ENCODE results near the gene SLIT3. TPM values are rescaled to one million over a fixed set of nuclear protein-coding genes. Genes with fewer than 3 reads are reported as not detected.
A peak's percentile ranks its signal among the peaks of the same experiment; 100 is the strongest.

Gene SLIT3
- total and polyA plus RNA-seq, 4 experiments from 2014 or later = not detected

- DNase-seq = no peak
- no peaks in the 10 kb centered on the region for H3K4me1 Mint-ChIP-seq
- intact Hi-C loops (cut with micrococcal nuclease) = no loop called here
These were observed 350.5 kb downstream of the SLIT3 start for GRCh38 chr5:168950241-168950951.

GRCh38 chr5:168948746-168949145 lies 352.2 kb downstream of the SLIT3 start:
- no peaks in the 10 kb centered on the region for H3K36me3 ChIP-seq (ENCODE audit: insufficient read depth, low read length)
- ChIA-PET CTCF (ENCODE audit: partially characterized antibody) (no interaction called here), POLR2A (ENCODE audit: partially characterized antibody) (no interaction called here)
- intact Hi-C loops (cut with micrococcal nuclease) = no loop called here
- H3K4me1 ChIP-seq (ENCODE audit: insufficient read depth, low read length) = no peaks in the 10 kb centered on the region
- no peak overlapping the region for H3K4me3 ChIP-seq (ENCODE audit: low read length in 2 of 2)
- Mint-ChIP-seq H3K4me3 (no peak overlapping the region), H3K27ac (no peak overlapping the region), H3K27me3 (no peaks in the 10 kb centered on the region), H3K4me1 (no peaks in the 10 kb centered on the region), H3K9me3 (no peaks in the 10 kb centered on the region), H3K36me3 (no peaks in the 10 kb centered on the region)
- no peak overlapping the region for H3K27ac ChIP-seq (ENCODE audit: low read depth, low read length)
- no peaks in the 10 kb centered on the region for H3K27me3 ChIP-seq (ENCODE audit: insufficient read depth, low read length)
- DNase-seq = no peak
- no peaks in the 10 kb centered on the region for H3K9me3 ChIP-seq (ENCODE audit: control insufficient read depth in 1 of 2, low read length in 2 of 2)

More at GRCh38 chr5:168950241-168950951, 350.5 kb downstream of the SLIT3 start:
- no peak overlapping the region for H3K4me3 ChIP-seq (ENCODE audit: low read length in 2 of 2)
- no peaks in the 10 kb centered on the region for H3K4me1 ChIP-seq (ENCODE audit: insufficient read depth, low read length)
- H3K36me3 ChIP-seq (ENCODE audit: insufficient read depth, low read length) = no peaks in the 10 kb centered on the region
- Mint-ChIP-seq H3K27me3 (no peaks in the 10 kb centered on the region), H3K4me3 (no peak overlapping the region), H3K9me3 (no peaks in the 10 kb centered on the region), H3K27ac (no peak overlapping the region), H3K36me3 (no peaks in the 10 kb centered on the region)
- CTCF ChIA-PET (ENCODE audit: partially characterized antibody) = interaction anchor here (1.1 kb wide), 1 partner anchor 37 kb away, joined by 4 read pairs; no protein-coding TSS in a partner anchor
- H3K27ac ChIP-seq (ENCODE audit: low read depth, low read length) = no peak overlapping the region
- POLR2A ChIA-PET (ENCODE audit: partially characterized antibody) = no interaction called here
- H3K27me3 ChIP-seq (ENCODE audit: insufficient read depth, low read length) = no peaks in the 10 kb centered on the region
- H3K9me3 ChIP-seq (ENCODE audit: control insufficient read depth in 1 of 2, low read length in 2 of 2) = no peaks in the 10 kb centered on the region

- no peaks in the 10 kb centered on the region for H3K36me3 Mint-ChIP-seq
- no peaks in the 10 kb centered on the region for H3K27me3 Mint-ChIP-seq
- CTCF ChIA-PET (ENCODE audit: partially characterized antibody) = interaction anchor here (1.0 kb wide), 1 partner anchor 634 kb away, joined by 4 read pairs; no protein-coding TSS in a partner anchor
- H3K4me3 Mint-ChIP-seq = no peak overlapping the region
- Histone ChIP-seq H3K4me3 (ENCODE audit: low read length in 2 of 2) (no peak overlapping the region), H3K9me3 (ENCODE audit: control insufficient read depth in 1 of 2, low read length in 2 of 2) (no peaks in the 10 kb centered on the region), H3K27me3 (ENCODE audit: insufficient read depth, low read length) (no peaks in the 10 kb centered on the region), H3K27ac (ENCODE audit: low read depth, low read length) (no peak overlapping the region), H3K36me3 (ENCODE audit: insufficient read depth, low read length) (no peaks in the 10 kb centered on the region), H3K4me1 (ENCODE audit: insufficient read depth, low read length) (no peaks in the 10 kb centered on the region)
- DNase-seq = peak in 1 of 5 donors; percentile 5
- H3K4me1 Mint-ChIP-seq = no peaks in the 10 kb centered on the region
- intact Hi-C loops (cut with micrococcal nuclease) = loop anchor here (2.0 kb wide), 1 partner anchor 633 kb away; no protein-coding TSS in a partner anchor
- POLR2A ChIA-PET (ENCODE audit: partially characterized antibody) = no interaction called here
- no peak overlapping the region for H3K27ac Mint-ChIP-seq
- no peaks in the 10 kb centered on the region for H3K9me3 Mint-ChIP-seq
These were observed 353.6 kb downstream of the SLIT3 start for GRCh38 chr5:168947212-168947868.

- ChIA-PET CTCF (ENCODE audit: partially characterized antibody) (interaction anchor here (1.0 kb wide), 1 partner anchor 635 kb away, joined by 4 read pairs; no protein-coding TSS in a partner anchor), POLR2A (ENCODE audit: partially characterized antibody) (no interaction called here)
- intact Hi-C loops (cut with micrococcal nuclease) = loop anchor here (2.0 kb wide), 1 partner anchor 634 kb away; no protein-coding TSS in a partner anchor
These were observed 354.6 kb downstream of the SLIT3 start for GRCh38 chr5:168946363-168946762.

GRCh38 chr5:168944004-168944403 lies 356.9 kb downstream of the SLIT3 start:
- Histone ChIP-seq H3K36me3 (ENCODE audit: insufficient read depth, low read length) (no peaks in the 10 kb centered on the region), H3K27me3 (ENCODE audit: insufficient read depth, low read length) (no peaks in the 10 kb centered on the region), H3K27ac (ENCODE audit: low read depth, low read length) (no peak overlapping the region), H3K9me3 (ENCODE audit: control insufficient read depth in 1 of 2, low read length in 2 of 2) (no peaks in the 10 kb centered on the region), H3K4me1 (ENCODE audit: insufficient read depth, low read length) (no peaks in the 10 kb centered on the region), H3K4me3 (ENCODE audit: low read length in 2 of 2) (no peak overlapping the region)
- intact Hi-C loops (cut with micrococcal nuclease) = no loop called here
- ChIA-PET POLR2A (ENCODE audit: partially characterized antibody) (no interaction called here), CTCF (ENCODE audit: partially characterized antibody) (interaction anchor here (0.8 to 1.8 kb wide), 4 partner anchors 8 to 637 kb away, joined by 3 to 5 read pairs (median 3); no protein-coding TSS in a partner anchor)
- Mint-ChIP-seq H3K4me3 (no peak overlapping the region), H3K27me3 (no peaks in the 10 kb centered on the region), H3K27ac (no peak overlapping the region), H3K36me3 (no peaks in the 10 kb centered on the region), H3K4me1 (no peaks in the 10 kb centered on the region), H3K9me3 (no peaks in the 10 kb centered on the region)
- DNase-seq = no peak

More at GRCh38 chr5:168946363-168946762, 354.6 kb downstream of the SLIT3 start:
- Mint-ChIP-seq H3K27ac (no peak overlapping the region), H3K36me3 (no peaks in the 10 kb centered on the region), H3K4me1 (no peaks in the 10 kb centered on the region), H3K27me3 (no peaks in the 10 kb centered on the region), H3K9me3 (no peaks in the 10 kb centered on the region), H3K4me3 (no peak overlapping the region)
- H3K4me1 ChIP-seq (ENCODE audit: insufficient read depth, low read length) = no peaks in the 10 kb centered on the region
- no peaks in the 10 kb centered on the region for H3K36me3 ChIP-seq (ENCODE audit: insufficient read depth, low read length)
- no peaks in the 10 kb centered on the region for H3K27me3 ChIP-seq (ENCODE audit: insufficient read depth, low read length)
- H3K27ac ChIP-seq (ENCODE audit: low read depth, low read length) = no peak overlapping the region
- H3K4me3 ChIP-seq (ENCODE audit: low read length in 2 of 2) = no peak overlapping the region
- H3K9me3 ChIP-seq (ENCODE audit: control insufficient read depth in 1 of 2, low read length in 2 of 2) = no peaks in the 10 kb centered on the region
- no peak for DNase-seq

GRCh38 chr5:168943091-168943884 lies 357.7 kb downstream of the SLIT3 start:
- no peaks in the 10 kb centered on the region for H3K27me3 Mint-ChIP-seq
- no peaks in the 10 kb centered on the region for H3K4me1 Mint-ChIP-seq
- H3K4me3 Mint-ChIP-seq = no peak overlapping the region
- H3K27ac ChIP-seq (ENCODE audit: low read depth, low read length) = no peak overlapping the region
- H3K4me1 ChIP-seq (ENCODE audit: insufficient read depth, low read length) = no peaks in the 10 kb centered on the region
- H3K4me3 ChIP-seq (ENCODE audit: low read length in 2 of 2) = no peak overlapping the region
- H3K9me3 Mint-ChIP-seq = no peaks in the 10 kb centered on the region
- H3K36me3 Mint-ChIP-seq = no peaks in the 10 kb centered on the region
- no peak for DNase-seq
- no peaks in the 10 kb centered on the region for H3K27me3 ChIP-seq (ENCODE audit: insufficient read depth, low read length)
- H3K36me3 ChIP-seq (ENCODE audit: insufficient read depth, low read length) = no peaks in the 10 kb centered on the region
- ChIA-PET POLR2A (ENCODE audit: partially characterized antibody) (no interaction called here), CTCF (ENCODE audit: partially characterized antibody) (interaction anchor here (1.1 to 1.8 kb wide), 2 partner anchors 22 to 638 kb away, joined by 3 to 5 read pairs; no protein-coding TSS in a partner anchor)
- no peak overlapping the region for H3K27ac Mint-ChIP-seq
- intact Hi-C loops (cut with micrococcal nuclease) = no loop called here
- H3K9me3 ChIP-seq (ENCODE audit: control insufficient read depth in 1 of 2, low read length in 2 of 2) = no peaks in the 10 kb centered on the region

GRCh38 chr5:168941901-168942300 lies 359.0 kb downstream of the SLIT3 start:
- H3K4me1 Mint-ChIP-seq = no peaks in the 10 kb centered on the region

More at GRCh38 chr5:168941901-168942300, 359.0 kb downstream of the SLIT3 start:
- Mint-ChIP-seq H3K36me3 (no peaks in the 10 kb centered on the region), H3K4me3 (no peak overlapping the region), H3K27ac (no peak overlapping the region), H3K27me3 (no peaks in the 10 kb centered on the region), H3K9me3 (no peaks in the 10 kb centered on the region)
- Histone ChIP-seq H3K9me3 (ENCODE audit: control insufficient read depth in 1 of 2, low read length in 2 of 2) (no peaks in the 10 kb centered on the region), H3K27me3 (ENCODE audit: insufficient read depth, low read length) (no peaks in the 10 kb centered on the region), H3K36me3 (ENCODE audit: insufficient read depth, low read length) (no peaks in the 10 kb centered on the region), H3K27ac (ENCODE audit: low read depth, low read length) (no peak overlapping the region), H3K4me3 (ENCODE audit: low read length in 2 of 2) (no peak overlapping the region), H3K4me1 (ENCODE audit: insufficient read depth, low read length) (no peaks in the 10 kb centered on the region)
- DNase-seq = no peak
- CTCF ChIA-PET (ENCODE audit: partially characterized antibody) = no interaction called here
- intact Hi-C loops (cut with micrococcal nuclease) = no loop called here
- POLR2A ChIA-PET (ENCODE audit: partially characterized antibody) = interaction anchor here (0.6 kb wide), 1 partner anchor 1922 kb away, joined by 3 read pairs; no protein-coding TSS in a partner anchor

Data from CD4-positive, alpha-beta memory T cell (primary cell).